HEK293T (cell line): ENCODE measurements around the gene MIP.

Experiments used
- CTCF ChIA-PET: fragments of 350-600 bp; formaldehyde crosslinking; extraction: SDS; loops from one replicate; lab custom pipeline; 2021; ENCODE audit warnings: antibody characterized with exemption, inconsistent platforms; lab: Yijun Ruan, JAX
- POLR2A ChIA-PET: fragments of 350-600 bp; formaldehyde crosslinking; extraction: SDS; loops from one replicate; lab custom pipeline; 2020; ENCODE audit warnings: antibody characterized with exemption, inconsistent platforms; lab: Yijun Ruan, JAX
- DNase-seq: peaks from one replicate; pipeline ENCODE4 v3.0.0; 2012; ENCODE audit warnings: mixed read lengths; ENCODE audit errors: extremely low spot score
- ARNT ChIP-seq: fragments of 450-650 bp; IDR thresholded peaks from 2 replicates; pipeline ENCODE4 v1.6.1; 2017; ENCODE audit warnings: mild to moderate bottlenecking
- BHLHE40 ChIP-seq: fragments of 450-650 bp; IDR thresholded peaks from 2 replicates; pipeline ENCODE4 v1.6.1; 2016; ENCODE audit warnings: mild to moderate bottlenecking, moderate library complexity, borderline replicate concordance
- CTBP1 ChIP-seq: fragments of 450-650 bp; IDR thresholded peaks from 2 replicates; pipeline ENCODE4 v1.6.1; 2016; ENCODE audit warnings: borderline replicate concordance
- ELF4 ChIP-seq: fragments of 450-650 bp; IDR thresholded peaks from 2 replicates; pipeline ENCODE4 v1.6.1; 2017; ENCODE audit warnings: antibody characterized with exemption
- FOXA1 ChIP-seq: fragments of 450-650 bp; IDR thresholded peaks from 2 replicates; pipeline ENCODE4 v1.6.1; 2016; ENCODE audit warnings: mild to moderate bottlenecking
- FOXK2 ChIP-seq: fragments of 450-650 bp; IDR thresholded peaks from 2 replicates; pipeline ENCODE4 v1.6.1; 2016; ENCODE audit warnings: mild to moderate bottlenecking
- FOXM1 ChIP-seq: fragments of 450-650 bp; IDR thresholded peaks from 2 replicates; pipeline ENCODE4 v1.6.1; 2017; ENCODE audit warnings: mild to moderate bottlenecking, borderline replicate concordance
- HDGF ChIP-seq: fragments of 450-650 bp; IDR thresholded peaks from 2 replicates; pipeline ENCODE4 v1.6.1; 2017; ENCODE audit warnings: antibody characterized with exemption, borderline replicate concordance
- L3MBTL2 ChIP-seq: fragments of 450-650 bp; conservative IDR thresholded peaks from 2 replicates; pipeline ENCODE4 v1.6.1; 2016; ENCODE audit warnings: mild to moderate bottlenecking
- LEF1 ChIP-seq: fragments of 450-650 bp; IDR thresholded peaks from 2 replicates; pipeline ENCODE4 v1.6.1; 2017; ENCODE audit warnings: mild to moderate bottlenecking, borderline replicate concordance
- NFRKB ChIP-seq: fragments of 450-650 bp; IDR thresholded peaks from 2 replicates; pipeline ENCODE4 v1.6.1; 2016; ENCODE audit warnings: mild to moderate bottlenecking, moderate library complexity
- SP1 ChIP-seq: fragments of 450-650 bp; IDR thresholded peaks from 2 replicates; pipeline ENCODE4 v1.6.1; 2017
- SUZ12 ChIP-seq: fragments of 450-650 bp; IDR thresholded peaks from 2 replicates; pipeline ENCODE4 v1.6.1; 2016; ENCODE audit warnings: mild to moderate bottlenecking
- TARDBP ChIP-seq: fragments of 450-650 bp; IDR thresholded peaks from 2 replicates; pipeline ENCODE4 v1.6.1; 2016
- TF ChIP-seq, protein P1 (sequence below): fragments of 450-650 bp; IDR thresholded peaks from 2 replicates; pipeline ENCODE4 v1.6.1; 2016

The MIP gene

DNA sequence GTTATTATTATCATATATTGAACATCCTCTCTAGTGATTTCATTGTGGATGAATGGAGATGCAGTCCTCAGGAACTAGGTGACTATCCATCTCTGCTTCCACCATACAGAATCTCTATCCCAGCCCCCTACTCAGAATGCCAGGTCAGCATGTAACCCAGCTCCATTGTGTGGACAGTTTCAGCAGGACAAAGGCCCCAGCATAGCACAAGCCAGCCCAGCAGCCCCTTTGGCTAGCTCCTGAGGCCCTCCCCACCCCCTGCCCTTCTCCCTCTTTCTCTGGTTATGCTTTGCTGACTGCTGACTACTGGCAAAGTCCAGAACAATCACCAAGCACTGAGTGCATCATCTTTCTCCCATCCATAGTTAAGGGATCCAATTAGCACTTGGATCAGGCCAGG, 8.1 kb upstream of the MIP start:
- no peak for DNase-seq
- ChIA-PET CTCF (interaction anchor here (2.0 kb wide), 1 partner anchor 273 kb away, joined by 4 read pairs; the partner anchor contains the start of gene SMARCC2), POLR2A (interaction anchor here (2.1 to 6.1 kb wide), 2 partner anchors 13 to 24 kb away, joined by 5 to 68 read pairs; partner anchors contain the start of gene TIMELESS)
- TF ChIP-seq NFRKB = no peak
- TF ChIP-seq BHLHE40 = no peak
- TF ChIP-seq ARNT = no peak
- no peak for TF ChIP-seq LEF1
- no peak for TF ChIP-seq FOXK2
- TF ChIP-seq SUZ12 = no peak
- TF ChIP-seq CTBP1 = no peak
- TF ChIP-seq L3MBTL2 = no peak
- no peak for TF ChIP-seq FOXM1
- TF ChIP-seq HDGF = no peak

DNA sequence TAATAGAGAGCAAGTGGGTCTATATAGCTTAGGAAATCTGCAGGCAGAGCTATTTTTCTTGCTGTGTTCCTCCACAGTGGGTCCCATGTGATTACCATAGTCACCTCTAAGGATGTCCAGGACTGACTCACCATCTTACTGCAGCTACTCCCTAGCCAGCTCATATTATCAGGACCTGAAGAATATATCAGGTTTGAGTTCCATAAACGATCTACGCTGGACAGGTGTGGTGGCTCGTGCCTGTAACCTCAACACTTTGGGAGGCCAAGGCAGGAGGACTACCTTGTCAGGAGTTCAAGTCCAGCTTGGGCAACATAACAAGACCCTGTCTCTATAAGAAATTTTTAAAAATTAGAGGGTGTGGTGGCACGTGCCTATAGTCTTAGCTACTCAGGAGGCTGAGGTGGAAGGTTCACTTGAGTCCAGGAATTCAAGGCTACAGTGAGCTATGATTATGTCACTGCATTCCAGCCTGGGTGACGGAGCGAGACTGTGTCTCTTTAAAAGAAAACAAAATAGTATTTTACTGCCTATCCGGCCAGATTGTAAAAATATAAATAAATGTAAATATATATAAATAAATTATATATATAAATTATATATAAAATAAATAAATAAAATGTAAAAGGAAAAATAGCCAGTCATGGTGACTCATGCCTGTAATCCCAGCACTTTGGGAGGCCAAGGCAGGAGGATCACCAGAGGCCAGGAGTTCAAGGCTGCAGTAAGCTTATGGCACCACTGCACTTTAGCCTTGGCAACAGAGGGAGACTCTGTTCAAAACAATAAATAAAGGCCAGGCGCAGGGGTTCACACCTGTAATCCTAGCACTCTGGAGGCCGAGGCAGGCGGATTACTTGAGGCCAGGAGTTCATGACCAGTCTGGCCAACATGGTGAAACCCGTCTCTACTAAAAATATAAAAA, 7.0 kb upstream of the MIP start:
- TF ChIP-seq TARDBP (no peak), CTBP1 (no peak), ARNT (no peak), BHLHE40 (no peak), FOXA1 (no peak), SP1 (no peak), FOXK2 (no peak)
- no peak for DNase-seq
- ChIA-PET CTCF (interaction anchor here (0.6 to 2.0 kb wide), 2 partner anchors 272 to 414 kb away, joined by 3 to 4 read pairs; partner anchors contain the start of gene SMARCC2), POLR2A (interaction anchor here (0.6 to 6.1 kb wide), 4 partner anchors 9 to 145 kb away, joined by 3 to 68 read pairs (median 3); partner anchors contain the start of genes PAN2 and TIMELESS)

DNA sequence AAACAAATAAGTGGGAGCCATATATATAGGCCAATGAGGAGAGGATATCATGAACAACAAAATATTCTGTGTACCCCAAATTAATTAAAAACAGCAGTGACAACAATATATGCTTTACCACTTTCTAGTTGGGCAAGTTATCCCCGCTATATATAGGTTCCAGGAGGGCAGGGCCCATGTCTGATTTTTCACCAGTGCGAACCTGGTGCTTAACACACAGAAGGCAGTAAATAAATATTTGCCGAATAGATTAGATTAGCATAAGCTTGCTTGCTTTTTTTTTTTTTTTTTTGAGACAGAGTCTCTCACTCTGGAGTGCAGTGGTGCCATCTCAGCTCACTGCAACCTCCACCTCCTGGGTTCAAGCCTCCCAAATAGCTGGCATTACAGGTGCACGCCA, 3.4 kb upstream of the MIP start:
- ChIA-PET POLR2A (interaction anchor here (0.6 to 6.1 kb wide), 3 partner anchors 9 to 767 kb away, joined by 3 to 68 read pairs (median 3); partner anchors contain the start of genes STAT2 and TIMELESS), CTCF (no interaction called here)
- TF ChIP-seq, protein P1, sequence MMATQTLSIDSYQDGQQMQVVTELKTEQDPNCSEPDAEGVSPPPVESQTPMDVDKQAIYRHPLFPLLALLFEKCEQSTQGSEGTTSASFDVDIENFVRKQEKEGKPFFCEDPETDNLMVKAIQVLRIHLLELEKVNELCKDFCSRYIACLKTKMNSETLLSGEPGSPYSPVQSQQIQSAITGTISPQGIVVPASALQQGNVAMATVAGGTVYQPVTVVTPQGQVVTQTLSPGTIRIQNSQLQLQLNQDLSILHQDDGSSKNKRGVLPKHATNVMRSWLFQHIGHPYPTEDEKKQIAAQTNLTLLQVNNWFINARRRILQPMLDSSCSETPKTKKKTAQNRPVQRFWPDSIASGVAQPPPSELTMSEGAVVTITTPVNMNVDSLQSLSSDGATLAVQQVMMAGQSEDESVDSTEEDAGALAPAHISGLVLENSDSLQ = no peak
- no peak for TF ChIP-seq ELF4
- TF ChIP-seq CTBP1 = no peak
- no peak for TF ChIP-seq FOXA1
- TF ChIP-seq SUZ12 = no peak
- TF ChIP-seq HDGF = no peak
- TF ChIP-seq LEF1 = no peak
- TF ChIP-seq FOXK2 = no peak
- no peak for TF ChIP-seq BHLHE40
- no peak for DNase-seq

DNA sequence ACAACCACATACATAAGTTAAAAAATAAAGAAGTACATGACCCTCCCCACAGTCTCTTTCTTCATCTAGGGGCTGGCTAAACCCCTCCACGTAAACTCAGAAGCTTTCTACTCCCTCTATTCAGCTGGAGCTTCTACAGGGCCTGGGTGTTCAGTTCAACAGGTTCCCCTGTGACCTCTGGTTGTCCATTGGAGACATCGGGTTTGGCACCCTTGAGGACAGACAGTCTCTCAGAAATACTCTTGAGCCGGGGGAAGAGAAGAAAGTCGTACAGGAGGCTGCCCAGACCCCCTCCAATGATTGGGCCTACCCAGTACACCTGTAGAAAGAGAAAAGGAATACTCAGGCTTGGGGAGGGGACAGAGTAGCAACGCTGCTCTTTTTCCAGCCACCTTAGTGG, 3.3 kb downstream of the MIP start:
- no peak for DNase-seq
- POLR2A ChIA-PET = interaction anchor here (2.9 to 5.1 kb wide), 3 partner anchors 10 to 91 kb away, joined by 14 to 68 read pairs (median 46); partner anchors contain the start of genes SPRYD4 and STAT2
- CTCF ChIA-PET = interaction anchor here (1.0 kb wide), 1 partner anchor 13 kb away, joined by 4 read pairs; no protein-coding TSS in a partner anchor
- no peak for TF ChIP-seq BHLHE40
- no peak for TF ChIP-seq FOXM1
- TF ChIP-seq HDGF = no peak
- TF ChIP-seq NFRKB = no peak
- TF ChIP-seq ARNT = no peak
- no peak for TF ChIP-seq SP1
- no peak for TF ChIP-seq FOXK2
- TF ChIP-seq L3MBTL2 = no peak
- no peak for TF ChIP-seq LEF1
- TF ChIP-seq CTBP1 = no peak
- TF ChIP-seq TARDBP = no peak
- TF ChIP-seq SUZ12 = no peak
- TF ChIP-seq, protein P1 = no peak

DNA sequence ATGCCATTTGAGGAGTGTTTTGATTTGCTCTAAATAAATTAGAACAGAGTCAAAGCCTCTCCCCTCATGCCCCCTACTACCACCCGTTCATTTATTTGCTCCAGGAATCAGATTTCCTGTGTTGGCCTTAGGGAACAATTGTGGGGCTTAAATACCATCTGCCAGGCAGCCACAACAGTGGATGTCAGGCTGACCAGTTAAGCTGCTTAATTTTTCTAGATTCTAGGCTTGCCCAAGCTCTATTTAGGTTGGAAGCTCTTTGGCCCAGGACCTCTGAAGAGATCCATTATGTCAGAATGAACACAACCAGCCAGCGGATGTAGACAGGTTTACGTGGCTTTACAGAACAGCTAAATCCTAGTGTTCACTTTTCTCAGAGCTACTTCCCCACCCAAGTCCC, 4.2 kb downstream of the MIP start:
- TF ChIP-seq HDGF = no peak
- TF ChIP-seq ELF4 = no peak
- no peak for TF ChIP-seq SUZ12
- TF ChIP-seq L3MBTL2 = no peak
- no peak for TF ChIP-seq SP1
- TF ChIP-seq BHLHE40 = no peak
- POLR2A ChIA-PET = interaction anchor here (1.0 to 5.1 kb wide), 16 partner anchors 10 to 694 kb away, joined by 3 to 68 read pairs (median 10); partner anchors contain the start of genes CNPY2, PAN2, SPRYD4 and STAT2
- no peak for DNase-seq
- CTCF ChIA-PET = interaction anchor here (1.0 kb wide), 1 partner anchor 14 kb away, joined by 4 read pairs; no protein-coding TSS in a partner anchor

DNA sequence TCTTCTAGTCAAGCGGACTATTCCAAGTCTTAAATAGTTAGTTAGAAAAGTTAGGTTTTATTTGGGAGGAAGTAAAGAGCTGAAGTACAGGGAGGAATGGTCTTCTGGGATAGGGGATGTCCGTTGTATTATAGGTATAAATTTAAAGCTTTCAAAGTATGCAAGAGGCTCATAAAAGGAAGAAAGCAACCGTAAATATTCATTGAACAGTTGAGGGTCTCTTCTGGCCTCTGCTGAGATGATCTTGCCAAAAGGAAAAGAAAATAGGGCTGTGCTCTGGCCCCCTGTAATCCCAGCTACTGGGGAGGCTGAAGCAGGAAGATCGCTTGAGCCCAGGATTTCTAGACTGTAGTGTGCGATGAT, 4.9 kb downstream of the MIP start:
- TF ChIP-seq HDGF (no peak), NFRKB (no peak), SUZ12 (no peak)
- ChIA-PET CTCF (interaction anchor here (0.9 to 1.0 kb wide), 2 partner anchors 11 to 15 kb away, joined by 3 read pairs; no protein-coding TSS in a partner anchor), POLR2A (interaction anchor here (0.8 to 5.1 kb wide), 29 partner anchors 9 to 693 kb away, joined by 3 to 68 read pairs (median 5); partner anchors contain the start of genes CNPY2, ESYT1, PA2G4 and PAN2)
- DNase-seq = no peak
